GM23338 (cell line): ENCODE results near the gene SMURF1. TPM values are rescaled to one million over a fixed set of nuclear protein-coding genes. Genes with fewer than 3 reads are reported as not detected.

ENCODE experiments used
- ATAC-seq: fragments of 200-7000 bp; cut with Tn5 transposase; 3 replicates; pipeline ENCODE4 v1.9.1; 2020
- DNase-seq: peaks from one replicate; pipeline ENCODE4 v3.0.0-alpha.2; 2015; ENCODE audit warnings: low spot score
- H2AFZ ChIP-seq: fragments of 200-600 bp; sonication (generic); 2 replicates; pipeline ENCODE4 v1.8.0; 2016; ENCODE audit warnings: antibody characterized with exemption, mild to moderate bottlenecking, moderate library complexity
- H3F3A ChIP-seq: fragments of 200-600 bp; sonication (generic); replicated peaks from 2 replicates; pipeline ENCODE4 v1.8.0; 2017; ENCODE audit warnings: antibody characterized with exemption, mixed run types, low read depth
- H3K27ac ChIP-seq: fragments of 200-600 bp; sonication (generic); 2 replicates; pipeline ENCODE4 v1.6.1; 2016; ENCODE audit warnings: low read depth
- H3K27me3 ChIP-seq: fragments of 200-600 bp; sonication (generic); 2 replicates; pipeline ENCODE4 v1.8.0; 2016; ENCODE audit warnings: mild to moderate bottlenecking, mixed run types, moderate library complexity; ENCODE audit not compliant: insufficient read depth
- H3K36me3 ChIP-seq: fragments of 200-600 bp; sonication (generic); 2 replicates; pipeline ENCODE4 v1.8.0; 2016; ENCODE audit warnings: mild to moderate bottlenecking; ENCODE audit not compliant: insufficient read depth
- H3K4me1 ChIP-seq: fragments of 200-600 bp; sonication (generic); 2 replicates; pipeline ENCODE4 v1.8.0; 2016; ENCODE audit warnings: mild to moderate bottlenecking, moderate library complexity; ENCODE audit not compliant: insufficient read depth
- H3K4me2 ChIP-seq: fragments of 200-600 bp; sonication (generic); 2 replicates; pipeline ENCODE4 v1.7.1; 2017; ENCODE audit warnings: mixed run types
- H3K4me3 ChIP-seq: fragments of 200-600 bp; sonication (generic); 2 replicates; pipeline ENCODE4 v1.6.1; 2016; ENCODE audit warnings: mixed run types
- H3K79me2 ChIP-seq: fragments of 200-600 bp; sonication (generic); replicated peaks from 2 replicates; pipeline ENCODE4 v1.8.0; 2017; ENCODE audit warnings: mild to moderate bottlenecking; ENCODE audit not compliant: insufficient read depth
- H3K9me2 ChIP-seq: fragments of 200-600 bp; sonication (generic); 2 replicates; pipeline ENCODE4 v1.8.0; 2017; ENCODE audit not compliant: insufficient read depth
- H4K20me1 ChIP-seq: fragments of 200-600 bp; sonication (generic); replicated peaks from 2 replicates; pipeline ENCODE4 v1.8.0; 2017; ENCODE audit warnings: mild to moderate bottlenecking; ENCODE audit not compliant: insufficient read depth
- H3K27ac Mint-ChIP-seq: 2 replicates; pipeline ENCODE4 v1.8.0; 2020; ENCODE audit warnings: inconsistent platforms, mild to moderate bottlenecking, moderate library complexity, mixed read lengths
- H3K27me3 Mint-ChIP-seq: 3 replicates; pipeline ENCODE4 v1.8.0; 2022; ENCODE audit warnings: low read depth, mild to moderate bottlenecking, moderate library complexity, mixed read lengths, inconsistent platforms; ENCODE audit not compliant: insufficient read depth, poor library complexity
- H3K36me3 Mint-ChIP-seq: 3 replicates; pipeline ENCODE4 v1.8.0; 2021; ENCODE audit warnings: low read depth, mild to moderate bottlenecking, inconsistent platforms, moderate library complexity, mixed read lengths
- H3K4me1 Mint-ChIP-seq: 3 replicates; pipeline ENCODE4 v1.8.0; 2020; ENCODE audit warnings: mild to moderate bottlenecking, inconsistent platforms, mixed read lengths
- H3K4me3 Mint-ChIP-seq: 3 replicates; pipeline ENCODE4 v1.8.0; 2021; ENCODE audit warnings: moderate library complexity, mild to moderate bottlenecking, inconsistent platforms, mixed read lengths
- H3K9me3 Mint-ChIP-seq: 3 replicates; pipeline ENCODE4 v1.8.0; 2020; ENCODE audit warnings: moderate library complexity, mild to moderate bottlenecking, inconsistent platforms, mixed read lengths
- CREB1 ChIP-seq: fragments of 250-450 bp; sonication (Bioruptor Pico); IDR thresholded peaks from 2 replicates; pipeline ENCODE4 v1.5.0; 2020; ENCODE audit warnings: low read depth, mild to moderate bottlenecking, moderate library complexity
- ETS1 ChIP-seq: IDR thresholded peaks from 2 replicates; pipeline ENCODE4 v1.6.1; 2016; ENCODE audit warnings: antibody characterized with exemption
- NANOG ChIP-seq: IDR thresholded peaks from 2 replicates; pipeline ENCODE4 v1.6.1; 2016; ENCODE audit warnings: antibody characterized with exemption, borderline replicate concordance
- POLR2AphosphoS5 ChIP-seq: IDR thresholded peaks from 2 replicates; pipeline ENCODE4 v1.6.1; 2016; ENCODE audit warnings: antibody characterized with exemption, low read depth
- REST ChIP-seq: IDR thresholded peaks from one replicate; pipeline ENCODE4 v1.6.1; 2018; ENCODE audit warnings: antibody characterized with exemption; ENCODE audit not compliant: unreplicated experiment
- ZNF331 ChIP-seq: fragments of 250-450 bp; sonication (Bioruptor Pico); IDR thresholded peaks from 2 replicates; pipeline ENCODE4 v1.5.0; 2020; ENCODE audit warnings: low read depth, mild to moderate bottlenecking, moderate library complexity
- polyA plus RNA-seq: library from polyadenylated mRNA; unstranded; fragments of >200 nt; fragmentation: Nextera tagmentation; extraction: Ambion mirVana; gene quantifications from 2 replicates; pipeline ENCODE4 v1.2.1, GENCODE V29; 2016
- total RNA-seq: library from RNA; depleted of rRNA; stranded (reverse); fragments of >200 nt; shearing (Covaris generic); gene quantifications from 2 replicates; pipeline ENCODE4 v1.2.3, GENCODE V29; 2014
- TF ChIP-seq, protein P1 (sequence below), 2 experiments: fragments of 200-600 bp in 1 of 2; sonication (generic) in 1 of 2; conservative IDR thresholded peaks; 2 replicates each; pipeline versions ENCODE4 v1.5.1 to v1.6.1; 2016 to 2017; ENCODE audit warnings: antibody characterized with exemption in 2 of 2, low read depth in 2 of 2, mild to moderate bottlenecking in 2 of 2, moderate library complexity in 1 of 2

Gene SMURF1
- total and polyA plus RNA-seq, 2 experiments from 2014 or later: 5.8 to 23.9 TPM

DNA sequence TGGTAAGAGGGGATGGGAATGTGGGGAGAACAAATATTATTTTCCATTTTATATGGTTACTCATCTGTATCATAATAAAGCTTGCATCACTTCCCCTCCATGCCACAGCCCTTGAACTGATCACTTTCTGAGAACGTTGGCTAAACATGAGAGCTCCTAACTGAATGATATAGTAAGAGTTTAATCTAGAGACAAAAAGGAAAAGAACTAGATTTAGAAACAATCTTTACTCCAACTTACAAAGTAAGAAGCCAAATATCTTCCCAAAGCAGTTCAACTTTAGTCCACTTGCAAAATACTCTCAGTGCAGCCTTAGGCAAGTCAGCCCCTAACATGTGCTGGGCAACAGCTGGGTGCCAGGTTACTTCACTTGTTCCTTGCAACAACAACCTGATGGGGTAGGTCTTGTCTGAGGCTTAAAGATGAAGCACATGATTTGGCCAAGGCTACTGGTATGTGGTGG lies 20.3 kb downstream of the SMURF1 start:
- no peak for DNase-seq
- no peaks in the 10 kb centered on the region for H3K36me3 ChIP-seq
- H3K4me2 ChIP-seq: no peak overlapping the region
- peaks cover 26% of the 10 kb centered on the region for H4K20me1 ChIP-seq
- no peak for ATAC-seq
- H3K27me3 ChIP-seq: no peaks in the 10 kb centered on the region
- Mint-ChIP-seq H3K4me3 (no peak overlapping the region), H3K27ac (no peak overlapping the region), H3K4me1 (peaks cover 13% of the 10 kb centered on the region), H3K9me3 (no peaks in the 10 kb centered on the region), H3K27me3 (no peaks in the 10 kb centered on the region), H3K36me3 (peaks cover 16% of the 10 kb centered on the region)
- H3K79me2 ChIP-seq: peaks cover 100% of the 10 kb centered on the region
- H3K4me1 ChIP-seq: peaks cover 15% of the 10 kb centered on the region; the same call in 1 of the 2 replicates
- H3F3A ChIP-seq: no peaks in the 10 kb centered on the region
- TF ChIP-seq ZNF331 (no peak), ETS1 (no peak), POLR2AphosphoS5 (no peak), REST (no peak)
- no peaks in the 10 kb centered on the region; the same call in 1 of the 2 replicates for H3K9me2 ChIP-seq
- H2AFZ ChIP-seq: no peak overlapping the region
- no peak overlapping the region; the same call in 1 of the 2 replicates for H3K27ac ChIP-seq
- H3K4me3 ChIP-seq: no peak overlapping the region

- H3K9me3 Mint-ChIP-seq: no peaks in the 10 kb centered on the region; the same call in 2 of the 3 replicates
- no peaks in the 10 kb centered on the region; the same call in 1 of the 2 replicates for H3K9me2 ChIP-seq
- no peak overlapping the region for H3K4me3 Mint-ChIP-seq
- TF ChIP-seq ETS1 (no peak), NANOG (no peak), POLR2AphosphoS5 (no peak), REST (no peak), CREB1 (CRISPR knock-in tag) (no peak)
- TF ChIP-seq, protein P1, sequence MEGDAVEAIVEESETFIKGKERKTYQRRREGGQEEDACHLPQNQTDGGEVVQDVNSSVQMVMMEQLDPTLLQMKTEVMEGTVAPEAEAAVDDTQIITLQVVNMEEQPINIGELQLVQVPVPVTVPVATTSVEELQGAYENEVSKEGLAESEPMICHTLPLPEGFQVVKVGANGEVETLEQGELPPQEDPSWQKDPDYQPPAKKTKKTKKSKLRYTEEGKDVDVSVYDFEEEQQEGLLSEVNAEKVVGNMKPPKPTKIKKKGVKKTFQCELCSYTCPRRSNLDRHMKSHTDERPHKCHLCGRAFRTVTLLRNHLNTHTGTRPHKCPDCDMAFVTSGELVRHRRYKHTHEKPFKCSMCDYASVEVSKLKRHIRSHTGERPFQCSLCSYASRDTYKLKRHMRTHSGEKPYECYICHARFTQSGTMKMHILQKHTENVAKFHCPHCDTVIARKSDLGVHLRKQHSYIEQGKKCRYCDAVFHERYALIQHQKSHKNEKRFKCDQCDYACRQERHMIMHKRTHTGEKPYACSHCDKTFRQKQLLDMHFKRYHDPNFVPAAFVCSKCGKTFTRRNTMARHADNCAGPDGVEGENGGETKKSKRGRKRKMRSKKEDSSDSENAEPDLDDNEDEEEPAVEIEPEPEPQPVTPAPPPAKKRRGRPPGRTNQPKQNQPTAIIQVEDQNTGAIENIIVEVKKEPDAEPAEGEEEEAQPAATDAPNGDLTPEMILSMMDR (conservative IDR thresholded peaks at IDR 0.05; ENCODE audit: low read depth in 2 of 2): no peak
- no peaks in the 10 kb centered on the region for H3K27me3 Mint-ChIP-seq
- no peak overlapping the region for H3K4me3 ChIP-seq
- no peaks in the 10 kb centered on the region for H3K36me3 ChIP-seq
- no peak overlapping the region for H3K27ac ChIP-seq
- no peak overlapping the region for H2AFZ ChIP-seq
- peaks cover 13% of the 10 kb centered on the region for H3K4me1 Mint-ChIP-seq
- peaks cover 100% of the 10 kb centered on the region for H3K79me2 ChIP-seq
- H3K36me3 Mint-ChIP-seq: peaks cover 23% of the 10 kb centered on the region
- H3K4me1 ChIP-seq: peaks cover 15% of the 10 kb centered on the region; the same call in 1 of the 2 replicates
- DNase-seq (no peak), ATAC-seq (no peak)
- no peak overlapping the region for H3K4me2 ChIP-seq
- no peak overlapping the region for H3K27ac Mint-ChIP-seq
- no peaks in the 10 kb centered on the region for H3K27me3 ChIP-seq
- peaks cover 26% of the 10 kb centered on the region for H4K20me1 ChIP-seq
- no peaks in the 10 kb centered on the region for H3F3A ChIP-seq
These were observed 21.1 kb downstream of the SMURF1 start for GRCh38 chr7:99122762-99123161.
